Kidney epithelial cell (primary cell): Measurements from ENCODE around the gene BET1L. TPM values are rescaled to one million over a fixed set of nuclear protein-coding genes. Genes with fewer than 3 reads are reported as not detected.

Source experiments
- DNase-seq: peaks from one replicate; pipeline ENCODE4 v3.0.0-alpha.2; 2010; ENCODE audit warnings: low read depth
- H3K27me3 ChIP-seq: 2 replicates; pipeline ENCODE4 v1.6.0; 2011; ENCODE audit warnings: low read length; ENCODE audit not compliant: control insufficient read depth, insufficient read depth
- H3K36me3 ChIP-seq: 2 replicates; pipeline ENCODE4 v1.5.1; 2011; ENCODE audit warnings: low read length; ENCODE audit not compliant: control insufficient read depth, insufficient read depth
- H3K4me3 ChIP-seq: 2 replicates; pipeline ENCODE4 v1.5.1; 2011; ENCODE audit warnings: low read depth, mild to moderate bottlenecking, control low read depth, low read length
- total RNA-seq: library from RNA; depleted of rRNA; stranded (reverse); fragments of >200 nt; gene quantifications from 2 replicates; pipeline ENCODE4 v1.2.3, GENCODE V29; 2015
- TF ChIP-seq, protein P1 (sequence below): IDR thresholded peaks from 2 replicates; pipeline ENCODE4 v1.5.1; 2011; ENCODE audit warnings: mild to moderate bottlenecking, moderate library complexity, low read length, control low read depth, inconsistent platforms; ENCODE audit not compliant: insufficient read depth, poor library complexity, severe bottlenecking

The BET1L gene, protein sequence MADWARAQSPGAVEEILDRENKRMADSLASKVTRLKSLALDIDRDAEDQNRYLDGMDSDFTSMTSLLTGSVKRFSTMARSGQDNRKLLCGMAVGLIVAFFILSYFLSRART
- 30.6 and 31.1 TPM in 2 replicates for total RNA-seq

DNA sequence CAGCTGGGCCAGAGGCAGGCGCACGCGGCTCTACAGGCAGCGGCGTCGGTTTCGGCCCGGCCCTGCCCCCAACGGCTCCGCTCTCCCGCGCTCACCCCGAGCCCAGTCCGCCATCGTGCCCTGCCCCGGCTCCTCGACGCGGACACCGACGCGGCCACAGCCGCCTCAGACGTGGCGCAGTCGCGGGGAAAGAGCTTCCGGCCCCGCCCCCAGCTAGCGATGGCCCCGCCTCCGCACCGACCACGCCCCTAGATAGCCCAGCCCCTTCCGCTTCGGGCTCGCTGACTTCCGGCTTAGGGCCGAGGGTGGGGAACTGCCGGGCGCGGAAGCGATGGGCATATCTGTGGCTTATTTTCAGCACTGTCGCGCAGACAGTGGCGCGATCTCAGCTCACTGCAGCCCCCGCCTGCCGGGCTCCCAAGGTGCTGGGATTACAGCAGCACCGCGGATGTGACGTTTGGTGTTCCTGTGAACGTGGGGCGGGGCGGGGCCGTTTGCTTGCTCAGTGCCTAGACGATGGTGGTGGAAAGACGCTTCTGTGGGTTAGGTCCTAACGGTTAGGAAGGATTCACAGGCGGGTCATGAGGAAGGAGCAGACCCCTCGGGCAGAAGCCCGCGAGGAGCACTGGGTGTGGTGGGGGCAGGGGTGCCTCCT, at the start of gene BET1L, which contains the start of gene RIC8A:
Gene BET1L, minus strand, starts transcription at position 192 of the 655 bp plus-strand sequence. Its CDS starts 78 bp downstream, at position 114.
Gene RIC8A, plus strand, starts transcription at position 501 of the 655 bp plus-strand sequence. CDS start 1,147 bp downstream, outside the sequence.
- peak; percentile 96 for DNase-seq
- H3K36me3 ChIP-seq = peaks cover 11% of the 10 kb centered on the region
- H3K4me3 ChIP-seq = peak within 1 kb of the TSS; percentile 90
- TF ChIP-seq, protein P1, sequence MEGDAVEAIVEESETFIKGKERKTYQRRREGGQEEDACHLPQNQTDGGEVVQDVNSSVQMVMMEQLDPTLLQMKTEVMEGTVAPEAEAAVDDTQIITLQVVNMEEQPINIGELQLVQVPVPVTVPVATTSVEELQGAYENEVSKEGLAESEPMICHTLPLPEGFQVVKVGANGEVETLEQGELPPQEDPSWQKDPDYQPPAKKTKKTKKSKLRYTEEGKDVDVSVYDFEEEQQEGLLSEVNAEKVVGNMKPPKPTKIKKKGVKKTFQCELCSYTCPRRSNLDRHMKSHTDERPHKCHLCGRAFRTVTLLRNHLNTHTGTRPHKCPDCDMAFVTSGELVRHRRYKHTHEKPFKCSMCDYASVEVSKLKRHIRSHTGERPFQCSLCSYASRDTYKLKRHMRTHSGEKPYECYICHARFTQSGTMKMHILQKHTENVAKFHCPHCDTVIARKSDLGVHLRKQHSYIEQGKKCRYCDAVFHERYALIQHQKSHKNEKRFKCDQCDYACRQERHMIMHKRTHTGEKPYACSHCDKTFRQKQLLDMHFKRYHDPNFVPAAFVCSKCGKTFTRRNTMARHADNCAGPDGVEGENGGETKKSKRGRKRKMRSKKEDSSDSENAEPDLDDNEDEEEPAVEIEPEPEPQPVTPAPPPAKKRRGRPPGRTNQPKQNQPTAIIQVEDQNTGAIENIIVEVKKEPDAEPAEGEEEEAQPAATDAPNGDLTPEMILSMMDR = no peak
- no peaks in the 10 kb centered on the region for H3K27me3 ChIP-seq

DNA sequence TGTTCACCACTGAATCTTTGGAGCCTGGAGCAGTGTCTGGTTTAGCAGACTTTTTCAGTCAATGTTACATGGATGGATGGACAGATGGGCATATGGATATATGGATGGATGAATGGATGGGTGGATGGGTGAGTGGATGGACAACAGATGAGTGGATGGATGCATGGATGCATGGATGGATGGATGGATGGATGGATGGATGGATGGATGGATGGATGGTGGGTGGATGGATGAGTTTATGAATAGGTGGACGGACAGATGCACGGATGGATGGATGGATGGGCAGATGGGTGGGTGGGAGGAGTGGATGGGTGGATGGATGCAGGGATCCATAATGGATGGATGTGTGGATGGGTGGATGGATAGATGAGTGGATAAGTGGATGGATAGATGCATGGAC, 48.6 kb upstream of the BET1L start:
- peaks cover 2% of the 10 kb centered on the region for H3K27me3 ChIP-seq
- H3K36me3 ChIP-seq = peaks cover 2% of the 10 kb centered on the region
- TF ChIP-seq, protein P1 = no peak
- no peak overlapping the region for H3K4me3 ChIP-seq
- DNase-seq = no peak

DNA sequence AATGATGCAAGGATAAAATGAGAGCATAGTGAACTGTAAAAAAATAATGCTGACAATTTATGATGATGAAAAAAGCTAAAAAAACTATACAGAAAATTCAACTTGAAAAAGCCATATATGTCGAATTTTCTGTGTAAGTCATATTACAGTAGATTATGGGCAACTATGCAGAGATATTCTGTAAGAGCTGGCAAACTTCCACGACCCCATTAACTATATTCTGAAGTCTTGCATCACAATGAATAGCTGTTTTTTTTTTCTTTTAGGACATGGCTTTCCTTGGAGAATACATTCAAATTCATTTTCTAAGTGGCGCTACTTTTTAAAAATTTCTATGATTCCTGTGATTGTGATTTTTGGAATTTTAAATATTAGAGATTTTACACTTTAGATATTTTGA, 48.0 kb upstream of the BET1L start:
- DNase-seq = no peak
- Histone ChIP-seq H3K4me3 (no peak overlapping the region), H3K27me3 (peaks cover 2% of the 10 kb centered on the region), H3K36me3 (peaks cover 2% of the 10 kb centered on the region)
- TF ChIP-seq, protein P1 = no peak

DNA sequence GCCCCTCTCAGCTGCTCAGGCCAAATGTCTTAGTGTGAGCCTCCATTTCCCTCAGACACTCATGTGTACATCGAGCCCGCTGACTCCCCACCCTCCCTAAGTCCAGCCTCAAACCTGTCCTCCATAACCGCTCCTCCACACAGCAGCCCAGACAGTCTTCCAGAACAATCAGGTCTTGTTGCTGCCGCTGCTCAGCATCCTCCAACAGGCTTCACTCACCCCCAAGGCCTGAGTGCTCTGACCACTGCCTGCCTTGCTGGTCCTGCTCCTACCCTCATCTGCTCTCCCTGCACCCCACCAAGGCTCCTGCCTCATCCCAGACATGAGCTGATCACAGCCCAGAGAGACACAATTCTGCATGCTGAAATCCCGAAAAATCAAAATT, 46.7 kb upstream of the BET1L start:
- H3K4me3 ChIP-seq = no peak overlapping the region
- H3K36me3 ChIP-seq = peaks cover 2% of the 10 kb centered on the region
- no peak for DNase-seq
- TF ChIP-seq, protein P1 = no peak
- peaks cover 2% of the 10 kb centered on the region for H3K27me3 ChIP-seq

DNA sequence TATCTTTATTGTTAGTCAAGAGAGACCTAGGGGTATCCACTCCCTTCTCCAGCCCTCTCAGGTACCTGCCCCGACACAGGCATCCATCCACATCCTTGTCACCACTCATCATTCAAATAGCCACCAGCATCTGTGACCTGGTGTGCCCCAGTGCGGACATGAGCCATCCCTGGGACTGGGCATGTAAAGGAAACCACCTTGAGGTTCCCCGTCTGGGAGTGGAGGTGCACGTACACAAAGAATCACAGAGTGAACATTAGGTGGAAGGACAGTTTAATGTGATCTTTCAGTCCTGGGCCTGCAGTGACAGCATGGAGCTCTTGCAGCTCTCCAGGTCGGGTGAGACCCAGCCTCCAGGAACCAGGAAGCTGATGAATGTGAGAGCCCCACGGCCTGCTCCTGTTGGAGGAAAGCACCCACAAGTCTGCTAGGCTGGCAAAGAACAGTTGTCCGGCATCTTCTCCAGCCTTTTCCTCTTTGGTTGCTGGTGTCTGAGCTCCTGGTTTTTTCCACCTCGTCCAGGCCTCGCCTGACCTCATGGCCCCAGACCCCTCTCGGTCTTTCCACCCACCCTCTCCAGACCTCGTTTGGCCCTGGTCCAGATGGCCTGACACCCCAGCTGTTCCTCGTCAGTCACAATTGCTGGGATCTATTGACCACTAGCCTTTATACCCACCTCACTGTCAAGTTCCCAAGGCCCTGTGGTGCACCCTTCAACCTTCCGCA, 46.1 kb upstream of the BET1L start:
- TF ChIP-seq, protein P1 = no peak
- H3K27me3 ChIP-seq = peaks cover 2% of the 10 kb centered on the region
- H3K36me3 ChIP-seq = peaks cover 3% of the 10 kb centered on the region
- DNase-seq = no peak
- no peak overlapping the region for H3K4me3 ChIP-seq
